ENCODE results near the gene SLC7A8. TPM values are rescaled to one million over a fixed set of nuclear protein-coding genes. Genes with fewer than 3 reads are reported as not detected.

The SLC7A8 gene
- total RNA-seq, 4 donors from 2014 or later = 32.4 to 67.4 (median 42.9) TPM

GRCh38 chr14:23126548-23127278, 56.7 kb downstream of the SLC7A8 start:
- TF ChIP-seq POLR2A (IDR thresholded peaks at IDR 0.05) (no peak), CTCF (IDR thresholded peaks at IDR 0.05) (no peak)
- no peak for DNase-seq (ENCODE audit: low spot score in 2 of 2)
- 76 to 81% methylated on average over 7 to 8 of the region's 8 CpGs for WGBS, 2 donors
- intact Hi-C loops (cut with DNase I; ENCODE audit: low total_unique reads) = no loop called here
- no peak overlapping the region for H3K4me3 ChIP-seq (ENCODE audit: low read depth, poor library complexity, severe bottlenecking)

- no peak for TF ChIP-seq CTCF (IDR thresholded peaks at IDR 0.05)
- TF ChIP-seq POLR2A (IDR thresholded peaks at IDR 0.05) = no peak
- intact Hi-C loops (cut with DNase I; ENCODE audit: low total_unique reads) = no loop called here
- no peak overlapping the region for H3K4me3 ChIP-seq (ENCODE audit: low read depth, poor library complexity, severe bottlenecking)
- 56 to 63% methylated on average over 9 of the region's 9 CpGs for WGBS, 2 donors
- DNase-seq (ENCODE audit: low spot score in 2 of 2) = no peak
Measured at GRCh38 chr14:23125933-23126524, 57.4 kb downstream of the SLC7A8 start.

- DNase-seq (ENCODE audit: low spot score in 2 of 2) = no peak
- WGBS, 2 donors = 56 to 63% methylated on average over 3 of the region's 3 CpGs
- intact Hi-C loops (cut with DNase I; ENCODE audit: low total_unique reads) = no loop called here
- TF ChIP-seq POLR2A (IDR thresholded peaks at IDR 0.05) (no peak), CTCF (IDR thresholded peaks at IDR 0.05) (no peak)
- H3K4me3 ChIP-seq (ENCODE audit: low read depth, poor library complexity, severe bottlenecking) = no peak overlapping the region
Measured at GRCh38 chr14:23125011-23125410, 58.4 kb downstream of the SLC7A8 start.

GRCh38 chr14:23124337-23124954, 59.0 kb downstream of the SLC7A8 start:
- TF ChIP-seq CTCF (IDR thresholded peaks at IDR 0.05) = no peak
- TF ChIP-seq POLR2A (IDR thresholded peaks at IDR 0.05) = no peak
- WGBS, 2 donors = 84 to 89% methylated on average over 13 of the region's 13 CpGs
- intact Hi-C loops (cut with DNase I; ENCODE audit: low total_unique reads) = no loop called here
- no peak for DNase-seq (ENCODE audit: low spot score in 2 of 2)
- H3K4me3 ChIP-seq (ENCODE audit: low read depth, poor library complexity, severe bottlenecking) = no peak overlapping the region

- H3K4me3 ChIP-seq (ENCODE audit: low read depth, poor library complexity, severe bottlenecking) = no peak overlapping the region
- peak; percentile 77 to 95 for DNase-seq (ENCODE audit: low spot score in 2 of 2)
- 22 to 29% methylated on average over 8 of the region's 8 CpGs for WGBS, 2 donors
- no peak for TF ChIP-seq CTCF (IDR thresholded peaks at IDR 0.05)
- intact Hi-C loops (cut with DNase I; ENCODE audit: low total_unique reads) = no loop called here
Measured at GRCh38 chr14:23123419-23123818, 60.0 kb downstream of the SLC7A8 start.

Data from lower leg skin (tissue), 4 donors.